AG04449 (cell line): Measurements from ENCODE around the gene AFAP1.

Experiments
- CTCF ChIA-PET: fragments of 350-600 bp; formaldehyde crosslinking; extraction: SDS; loops from one replicate; lab custom pipeline; 2021; ENCODE audit warnings: antibody characterized with exemption; lab: Yijun Ruan, JAX
- POLR2A ChIA-PET: fragments of 400-600, 350-600 bp; formaldehyde crosslinking; extraction: SDS; loops from one replicate; lab custom pipeline; 2020; ENCODE audit warnings: antibody characterized with exemption, inconsistent platforms; lab: Yijun Ruan, JAX
- DNase-seq: peaks from one replicate; pipeline ENCODE4 v3.0.0-alpha.2; 2010; ENCODE audit warnings: low read depth, low spot score
- H3K4me3 ChIP-seq: 2 replicates; pipeline ENCODE4 v1.5.1; 2011; ENCODE audit warnings: low read depth, mild to moderate bottlenecking, control low read depth, low read length
- TF ChIP-seq, protein P1 (sequence below): IDR thresholded peaks from one replicate; pipeline ENCODE4 v1.5.1; 2011; ENCODE audit warnings: mild to moderate bottlenecking, moderate library complexity, low read length, control low read depth, inconsistent platforms; ENCODE audit not compliant: insufficient read depth; ENCODE audit errors: missing control alignments

Gene AFAP1

GRCh38 chr4:7746351-7747061 lies 193.2 kb downstream of the AFAP1 start:
- H3K4me3 ChIP-seq, result no peak overlapping the region
- no peak for DNase-seq
- TF ChIP-seq, protein P1, sequence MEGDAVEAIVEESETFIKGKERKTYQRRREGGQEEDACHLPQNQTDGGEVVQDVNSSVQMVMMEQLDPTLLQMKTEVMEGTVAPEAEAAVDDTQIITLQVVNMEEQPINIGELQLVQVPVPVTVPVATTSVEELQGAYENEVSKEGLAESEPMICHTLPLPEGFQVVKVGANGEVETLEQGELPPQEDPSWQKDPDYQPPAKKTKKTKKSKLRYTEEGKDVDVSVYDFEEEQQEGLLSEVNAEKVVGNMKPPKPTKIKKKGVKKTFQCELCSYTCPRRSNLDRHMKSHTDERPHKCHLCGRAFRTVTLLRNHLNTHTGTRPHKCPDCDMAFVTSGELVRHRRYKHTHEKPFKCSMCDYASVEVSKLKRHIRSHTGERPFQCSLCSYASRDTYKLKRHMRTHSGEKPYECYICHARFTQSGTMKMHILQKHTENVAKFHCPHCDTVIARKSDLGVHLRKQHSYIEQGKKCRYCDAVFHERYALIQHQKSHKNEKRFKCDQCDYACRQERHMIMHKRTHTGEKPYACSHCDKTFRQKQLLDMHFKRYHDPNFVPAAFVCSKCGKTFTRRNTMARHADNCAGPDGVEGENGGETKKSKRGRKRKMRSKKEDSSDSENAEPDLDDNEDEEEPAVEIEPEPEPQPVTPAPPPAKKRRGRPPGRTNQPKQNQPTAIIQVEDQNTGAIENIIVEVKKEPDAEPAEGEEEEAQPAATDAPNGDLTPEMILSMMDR, result no peak
- ChIA-PET CTCF (interaction anchor here (1.0 to 1.4 kb wide), 2 partner anchors 26 to 241 kb away, joined by 3 read pairs; no protein-coding TSS in a partner anchor), POLR2A (no interaction called here)

DNA sequence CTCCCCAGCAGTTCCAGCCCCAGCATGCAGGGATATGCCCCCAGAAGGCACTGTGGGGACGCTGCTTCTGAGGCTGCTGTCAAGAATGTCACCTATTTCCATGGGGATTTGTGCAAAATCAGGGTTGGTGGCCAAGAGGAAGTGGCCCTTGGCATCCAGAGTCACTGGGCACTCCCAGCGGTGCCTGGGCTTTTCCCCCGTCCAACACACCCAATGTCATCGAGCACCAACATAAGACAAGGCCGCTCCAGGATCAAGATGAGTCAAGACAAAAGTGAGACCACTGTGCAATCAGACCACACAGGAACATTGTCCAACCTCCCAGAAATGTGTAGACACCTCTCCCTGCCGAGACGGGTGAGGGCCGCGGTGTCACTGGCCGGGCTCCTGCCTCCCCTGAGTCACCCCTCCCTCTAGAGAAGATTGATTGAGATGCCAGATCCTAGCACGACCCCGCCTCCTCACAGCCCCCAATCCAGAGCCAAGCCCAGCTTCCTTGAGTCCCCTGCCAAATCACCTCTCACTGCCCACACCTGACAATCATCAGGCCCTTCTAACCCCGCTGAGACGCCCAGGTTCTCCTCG lies 194.3 kb downstream of the AFAP1 start:
- TF ChIP-seq, protein P1, result no peak
- ChIA-PET CTCF (no interaction called here), POLR2A (no interaction called here)
- no peak for DNase-seq
- no peak overlapping the region for H3K4me3 ChIP-seq

- POLR2A ChIA-PET, result no interaction called here
- TF ChIP-seq, protein P1, result no peak
- H3K4me3 ChIP-seq, result no peak overlapping the region
- DNase-seq, result no peak
- CTCF ChIA-PET, result interaction anchor here (1.0 kb wide), 1 partner anchor 16 kb away, joined by 4 read pairs; no protein-coding TSS in a partner anchor
Observed at GRCh38 chr4:7744142-7744804, 195.4 kb downstream of the AFAP1 start.

- no peak for DNase-seq
- TF ChIP-seq, protein P1, result no peak
- POLR2A ChIA-PET, result no interaction called here
- CTCF ChIA-PET, result interaction anchor here (0.6 to 1.0 kb wide), 3 partner anchors 20 to 407 kb away, joined by 3 read pairs; no protein-coding TSS in a partner anchor
- no peak overlapping the region for H3K4me3 ChIP-seq
Observed at GRCh38 chr4:7742807-7743280, 196.8 kb downstream of the AFAP1 start.

- H3K4me3 ChIP-seq, result no peak overlapping the region
- DNase-seq, result no peak
- ChIA-PET CTCF (interaction anchor here (0.6 to 1.0 kb wide), 3 partner anchors 20 to 407 kb away, joined by 3 read pairs; no protein-coding TSS in a partner anchor), POLR2A (no interaction called here)
- TF ChIP-seq, protein P1, result no peak
Observed at GRCh38 chr4:7741946-7742806, 197.5 kb downstream of the AFAP1 start.
